HG02970 (cell line): Measurements from ENCODE around the gene DQX1.
A peak's percentile ranks its signal among the peaks of the same experiment; 100 is the strongest.

Experiments used
- ATAC-seq: cut with Tn5 transposase; IDR thresholded peaks from one replicate; pipeline ENCODE4 v1.9.1; 2021; ENCODE audit warnings: mild to moderate bottlenecking, moderate library complexity, moderate number of reproducible peaks; ENCODE audit not compliant: unreplicated experiment, low FRiP score

The DQX1 gene

DNA sequence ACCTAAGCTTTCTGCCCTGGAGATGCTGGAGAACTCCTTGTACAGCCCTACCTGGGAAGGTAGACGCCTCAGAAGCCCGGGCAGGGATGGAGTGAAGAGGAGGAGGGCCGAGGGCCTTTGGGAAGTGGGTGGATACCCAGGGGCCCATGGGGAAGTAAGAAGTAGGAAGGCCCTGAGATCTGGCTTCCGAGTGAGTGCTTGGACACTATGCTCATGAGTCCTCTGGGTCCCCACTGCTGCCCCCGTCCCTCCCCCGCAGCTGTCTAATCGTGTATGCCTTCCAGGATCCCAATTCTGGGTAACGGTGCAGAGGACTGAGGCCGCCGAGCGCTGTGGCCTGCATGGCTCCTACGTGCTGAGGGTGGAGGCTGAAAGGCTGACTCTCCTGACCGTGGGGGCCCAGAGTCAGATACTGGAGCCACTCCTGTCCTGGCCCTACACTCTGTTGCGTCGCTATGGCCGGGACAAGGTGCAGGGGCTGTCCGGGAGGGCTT, 29.6 kb upstream of the DQX1 start:
- ATAC-seq, result no peak

DNA sequence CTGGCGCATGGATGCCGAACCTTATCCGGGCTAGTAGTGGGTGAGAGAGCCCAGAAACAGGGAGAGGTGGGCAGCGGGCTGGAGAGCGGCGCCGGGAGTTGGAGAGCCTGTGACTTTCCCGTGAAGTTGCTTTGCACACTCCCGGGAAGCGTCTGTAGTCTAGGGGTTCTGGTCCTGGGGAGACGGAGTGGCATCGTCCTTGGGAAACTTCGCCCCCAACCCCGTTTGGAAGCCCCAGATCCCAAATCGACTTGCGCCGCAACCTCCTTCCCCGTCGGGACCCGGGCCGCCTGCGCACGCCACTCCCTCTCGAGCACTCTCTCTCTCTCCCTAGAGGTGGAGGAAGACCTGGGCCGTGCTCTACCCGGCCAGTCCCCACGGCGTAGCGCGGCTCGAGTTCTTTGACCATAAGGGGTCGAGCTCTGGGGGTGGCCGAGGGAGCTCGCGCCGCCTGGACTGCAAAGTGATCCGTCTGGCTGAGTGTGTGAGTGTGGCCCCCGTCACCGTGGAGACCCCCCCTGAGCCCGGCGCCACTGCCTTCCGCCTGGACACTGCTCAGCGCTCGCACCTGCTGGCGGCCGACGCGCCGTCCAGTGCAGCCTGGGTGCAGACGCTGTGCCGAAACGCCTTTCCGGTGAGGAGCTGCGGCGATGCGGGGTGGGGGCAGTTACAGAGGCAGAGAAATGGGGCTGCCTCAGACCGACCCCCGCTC, 28.9 kb upstream of the DQX1 start:
- ATAC-seq, result peak; percentile 17

DNA sequence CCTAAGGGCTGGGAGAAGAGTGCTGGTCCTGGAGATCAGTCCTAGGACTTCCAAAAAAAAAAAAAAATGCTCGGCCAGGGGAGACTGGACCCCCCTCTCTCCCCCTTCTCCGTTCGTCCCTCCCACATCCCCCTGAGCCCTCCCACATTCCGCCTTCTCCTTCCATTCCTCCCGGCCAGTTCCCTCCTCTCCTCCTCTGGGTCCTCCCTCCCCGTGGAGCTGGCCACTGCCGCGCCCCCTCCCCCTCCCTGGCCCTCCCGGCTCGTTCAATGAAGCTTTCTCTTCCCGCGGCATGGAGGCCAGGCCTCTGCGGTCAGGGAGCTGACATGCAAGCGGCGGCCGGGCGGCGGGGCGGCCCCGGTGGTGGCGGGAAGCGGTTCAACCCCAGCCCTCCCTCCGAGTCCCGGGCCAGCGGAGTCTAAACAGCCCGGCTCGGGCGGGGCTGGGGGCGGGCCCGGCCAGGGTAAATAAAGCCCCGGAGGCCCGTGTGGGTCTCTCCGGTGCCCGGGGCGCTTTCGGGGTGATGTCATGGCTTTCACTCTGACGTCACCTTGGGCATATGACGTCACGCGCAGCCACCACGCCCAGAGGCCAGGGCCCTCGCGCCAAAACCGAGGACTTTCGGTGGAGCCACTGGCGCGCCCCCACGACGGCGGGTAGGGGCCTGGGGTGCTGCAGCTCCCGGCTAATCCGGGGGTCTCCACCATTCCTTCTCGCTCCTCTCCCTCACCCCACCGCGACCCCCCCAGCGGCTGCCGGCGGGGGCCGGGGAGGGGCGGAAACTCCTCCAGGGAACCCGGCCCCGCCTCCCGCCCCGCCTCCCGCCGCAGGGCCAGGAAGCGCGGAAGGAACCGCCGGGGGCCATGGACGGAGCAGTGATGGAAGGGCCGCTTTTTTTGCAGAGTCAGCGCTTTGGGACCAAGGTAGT, 28.1 kb upstream of the DQX1 start, which contains the start of the genes DOK1 and LOXL3:
Gene DOK1 (plus strand): TSS at position 829 of the 928 bp plus-strand sequence. CDS start 35 bp downstream, at position 864.
Gene LOXL3 (minus strand): TSS at position 51 of the 928 bp plus-strand sequence. CDS start 1,308 bp downstream, outside the sequence.
- ATAC-seq, result peak; percentile 64

DNA sequence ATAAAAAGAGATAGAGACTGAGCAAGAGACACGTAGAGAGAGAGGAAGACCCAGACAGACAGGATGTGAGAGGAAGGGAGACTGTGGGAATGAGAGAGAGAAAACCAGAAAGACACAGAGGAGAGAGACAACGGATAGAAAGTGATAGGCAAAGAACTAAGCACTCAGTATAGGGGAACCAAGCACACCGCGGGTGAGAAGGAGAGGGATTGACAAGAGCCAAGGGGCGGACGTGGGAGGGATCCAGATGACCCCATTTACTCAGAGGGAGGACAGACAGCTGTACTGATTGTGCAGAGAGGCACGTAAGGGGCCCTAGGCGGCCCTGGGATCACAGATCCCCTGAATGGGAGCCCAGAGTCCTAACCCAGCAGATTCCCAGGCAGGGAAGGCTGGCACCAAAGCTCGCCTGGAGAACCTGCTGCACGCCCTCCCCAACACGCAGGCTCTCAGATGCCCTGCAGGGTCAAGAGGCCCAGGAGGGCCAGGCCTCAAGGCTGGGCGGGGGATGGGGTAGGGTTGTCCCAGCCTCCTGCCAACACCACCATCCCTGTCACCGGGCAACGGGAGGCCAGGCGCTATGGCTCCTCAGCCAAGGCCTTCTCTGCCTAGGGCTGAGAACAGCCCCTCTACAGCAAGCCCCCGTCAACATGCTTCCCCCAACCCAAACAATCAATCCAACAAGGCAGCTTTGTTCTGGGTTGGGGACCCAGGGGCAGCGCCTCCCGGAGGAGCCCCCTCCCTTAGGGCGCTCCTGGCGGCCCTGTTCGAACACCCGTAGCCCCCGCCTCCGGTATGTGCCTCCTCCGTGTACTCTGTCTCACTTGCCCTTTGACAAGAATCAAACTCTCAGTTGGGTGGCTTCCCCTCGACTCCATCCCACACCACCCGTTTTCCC, 27.1 kb upstream of the DQX1 start:
- ATAC-seq, result no peak

DNA sequence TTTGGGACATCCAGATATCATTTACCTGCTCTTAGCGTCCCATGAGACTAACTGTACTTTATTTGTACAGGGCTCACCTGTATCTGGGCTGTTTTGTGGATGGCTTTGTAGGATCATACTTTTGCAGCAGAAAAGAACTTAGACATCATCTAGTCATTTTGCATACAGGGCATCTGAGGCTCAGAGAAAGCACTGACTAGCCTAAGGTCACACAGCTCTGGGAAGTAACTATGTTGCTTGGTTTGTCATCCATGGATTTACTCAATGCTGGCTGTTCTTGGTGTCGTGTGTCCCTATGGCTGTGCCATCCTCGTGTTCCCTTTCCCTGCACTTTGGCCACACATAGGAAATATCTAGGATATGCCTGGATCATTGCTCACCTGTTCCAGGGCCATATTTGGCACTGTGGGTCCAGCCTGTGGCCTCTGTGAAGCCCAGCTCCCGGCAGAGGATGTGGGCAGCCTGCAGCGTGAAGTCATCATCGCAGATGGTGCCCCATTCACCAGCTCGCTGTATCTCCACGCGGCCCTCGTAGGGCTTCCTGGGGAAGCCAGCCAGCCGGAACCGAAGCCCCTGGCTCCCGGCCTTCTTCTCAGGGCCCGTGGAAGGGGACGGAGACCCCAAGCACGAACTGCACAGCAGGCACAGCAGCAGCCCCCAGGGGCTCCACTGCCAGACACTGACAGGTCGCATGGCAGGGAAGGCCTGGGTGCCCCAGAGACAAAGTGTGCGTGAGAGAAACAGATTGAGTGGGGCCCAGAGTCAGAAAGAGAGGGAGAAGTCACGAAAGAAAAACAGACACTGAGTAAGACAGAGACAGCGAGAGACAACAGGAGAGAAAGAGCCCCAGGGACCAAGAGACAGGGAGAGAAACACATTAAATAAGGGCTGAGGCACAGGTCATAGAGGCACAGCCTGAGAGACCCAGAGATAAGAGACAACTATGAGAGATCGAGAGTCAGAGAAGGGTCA, 26.2 kb upstream of the DQX1 start:
- ATAC-seq, result no peak

DNA sequence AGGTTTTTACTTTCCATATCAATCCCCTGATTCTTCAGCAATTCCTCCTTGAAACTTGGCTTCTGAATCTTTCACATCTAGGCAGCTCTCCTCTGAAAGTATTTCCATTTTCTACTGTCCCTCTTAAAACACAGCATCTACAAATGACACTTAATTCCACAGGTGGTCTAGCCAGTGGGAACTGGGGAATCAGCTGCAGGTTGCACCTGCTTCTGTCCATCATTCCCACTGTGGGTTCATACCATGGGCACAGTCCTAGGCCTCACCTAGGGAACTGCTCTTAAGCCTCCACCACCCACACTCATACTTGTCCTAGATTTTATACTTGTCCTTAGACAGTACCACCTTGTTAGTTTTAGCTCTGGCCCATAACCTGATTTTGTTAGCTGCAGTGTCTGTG, 25.5 kb upstream of the DQX1 start:
- no peak for ATAC-seq

DNA sequence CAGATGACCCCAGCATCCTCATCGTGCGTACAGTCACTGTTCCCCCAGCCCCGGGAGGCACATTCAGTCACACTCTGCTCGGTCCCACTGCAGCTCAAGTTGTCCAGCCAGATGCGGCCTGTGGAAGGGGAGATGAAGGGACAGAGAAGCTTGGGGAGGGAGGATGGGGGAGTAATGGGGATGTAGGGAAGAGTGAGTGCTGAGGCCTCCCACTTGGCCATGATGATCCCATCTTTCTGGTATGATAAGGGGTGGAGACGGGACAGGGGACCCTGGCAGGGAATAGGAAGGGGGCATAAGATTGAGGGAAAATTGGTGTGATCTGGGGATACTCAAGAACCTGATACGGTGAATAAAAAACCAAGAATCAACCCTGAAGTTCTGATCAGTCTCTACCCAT, 24.2 kb upstream of the DQX1 start:
- no peak for ATAC-seq

DNA sequence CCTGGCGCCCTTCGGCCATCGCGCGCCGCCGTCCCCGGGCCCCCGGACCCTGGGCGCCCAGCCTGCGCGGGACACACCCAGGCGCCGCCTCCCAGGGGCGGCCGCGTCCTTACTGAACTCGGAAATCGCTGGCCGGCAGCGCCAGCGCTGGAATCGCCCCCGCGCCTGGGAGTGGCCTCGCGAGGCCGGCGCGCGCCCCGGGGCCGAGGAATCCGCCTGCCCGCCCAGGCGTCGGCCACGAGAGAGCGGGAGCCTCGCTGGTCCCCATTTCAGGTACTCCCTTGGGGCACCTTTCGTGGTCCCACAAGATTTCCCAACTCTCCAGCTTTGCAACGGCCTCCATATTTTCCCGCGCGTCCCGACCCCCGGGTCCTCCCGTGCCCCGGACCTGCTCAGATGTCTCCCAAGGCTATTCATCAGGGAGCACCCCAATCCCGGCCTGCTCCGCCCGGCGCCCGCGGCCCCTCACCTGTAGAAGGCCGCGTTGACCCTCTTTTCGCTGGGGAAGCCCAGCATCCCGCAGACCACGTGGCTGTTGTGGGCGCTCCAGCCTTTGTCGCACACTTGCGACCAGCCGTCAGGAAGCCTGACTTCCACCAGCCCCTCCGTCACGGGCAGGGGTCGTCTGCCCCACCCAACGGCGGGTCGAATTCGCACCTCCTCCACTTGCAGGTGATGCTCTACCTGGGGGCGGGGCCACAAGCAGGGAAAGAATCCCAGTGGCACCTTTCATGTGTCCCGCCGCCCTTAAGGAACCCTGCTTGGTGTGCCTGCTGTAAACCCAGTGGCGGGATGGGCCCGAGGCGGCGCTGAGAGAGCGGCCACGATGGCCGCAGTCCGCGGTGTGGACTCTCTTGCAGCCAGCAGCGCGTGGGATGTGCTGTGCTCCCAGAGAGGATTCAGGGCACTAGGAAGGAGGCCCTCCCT, 23.1 kb upstream of the DQX1 start:
- ATAC-seq, result no peak

DNA sequence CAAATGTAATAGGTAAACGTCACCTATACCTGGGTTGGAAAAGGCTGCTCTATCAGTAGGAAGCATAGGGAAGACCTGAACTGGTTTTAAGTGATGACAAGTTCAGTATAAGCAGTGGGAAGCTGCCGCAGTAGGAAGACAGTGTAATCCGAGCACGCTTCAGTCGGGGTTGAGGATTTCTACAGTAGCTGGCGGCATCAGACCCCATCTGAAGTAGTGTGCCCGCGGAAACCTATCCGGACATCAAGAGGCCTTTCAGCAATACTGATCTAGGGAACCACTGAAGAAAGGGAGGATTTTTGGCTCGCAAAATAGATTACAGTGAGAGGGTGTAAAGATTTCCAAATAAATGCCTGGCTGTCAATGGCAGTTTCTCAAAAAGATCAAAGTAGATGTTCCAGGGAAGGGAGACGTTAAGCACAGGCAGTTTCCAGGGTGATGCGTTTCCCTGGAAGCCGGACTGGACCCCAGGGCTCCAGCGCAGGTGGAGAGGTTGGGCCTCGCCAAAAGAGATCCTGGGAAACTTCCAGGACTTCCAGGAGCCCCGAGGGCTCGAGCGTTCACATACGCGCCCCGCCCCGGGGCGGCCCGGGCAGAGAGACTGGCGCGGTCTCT, 22.4 kb upstream of the DQX1 start:
- ATAC-seq, result no peak

DNA sequence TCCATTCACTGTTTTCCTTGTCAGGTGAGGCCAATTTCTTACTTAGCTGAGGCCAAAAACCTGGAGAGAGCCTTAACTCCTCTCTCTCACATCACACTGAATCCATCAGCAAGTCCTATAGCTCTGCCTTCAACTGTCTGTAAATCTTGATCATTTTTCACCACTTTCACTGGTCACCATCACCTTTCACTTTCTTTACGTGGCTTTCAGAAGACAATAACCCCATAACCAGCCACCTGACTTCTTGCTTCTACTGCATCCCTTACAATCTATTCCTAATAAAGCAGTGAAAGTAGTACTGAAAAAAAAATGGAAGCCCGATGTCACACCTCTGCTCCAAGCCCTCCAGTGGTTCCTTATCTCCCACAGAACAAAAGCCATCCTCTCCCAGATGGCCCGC, 20.0 kb upstream of the DQX1 start:
- ATAC-seq, result no peak

DNA sequence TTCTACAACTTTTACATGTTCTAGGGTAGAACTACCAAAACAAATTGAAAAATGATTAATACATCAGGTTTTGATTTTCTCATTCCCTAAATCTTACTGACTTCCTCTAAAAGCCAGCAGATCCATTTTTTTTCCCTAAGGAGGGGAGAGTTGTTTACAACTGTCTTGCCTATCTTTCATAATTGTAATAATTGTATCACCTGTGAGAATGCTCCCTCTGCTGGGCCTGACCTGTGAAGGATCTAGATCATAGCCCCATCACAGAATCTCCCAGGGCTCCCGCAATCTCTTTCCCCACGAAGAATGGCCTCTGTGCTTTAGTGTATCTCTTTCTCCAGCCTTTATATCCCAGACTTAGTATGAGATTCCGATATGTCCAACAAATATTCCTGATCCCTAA, 18.6 kb upstream of the DQX1 start:
- no peak for ATAC-seq

DNA sequence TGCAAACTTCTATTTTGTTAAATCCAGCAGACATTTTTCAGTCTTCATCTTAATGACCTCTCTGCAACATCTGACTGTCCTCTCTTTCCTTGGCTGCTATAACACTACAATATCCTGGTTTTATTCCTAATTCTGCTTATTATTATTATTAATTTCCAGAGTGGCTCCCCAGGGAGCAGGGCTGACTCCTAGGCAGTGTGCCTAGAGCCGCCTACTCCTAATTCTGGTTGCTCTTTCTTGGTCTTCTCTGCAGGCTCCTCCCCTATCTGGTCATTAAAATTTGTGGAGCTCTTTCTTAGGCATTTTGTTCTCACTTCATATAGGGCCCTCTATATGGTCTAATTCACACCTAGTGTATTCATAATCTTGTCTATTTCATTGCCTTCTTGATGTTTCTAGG, 16.9 kb upstream of the DQX1 start:
- no peak for ATAC-seq

DNA sequence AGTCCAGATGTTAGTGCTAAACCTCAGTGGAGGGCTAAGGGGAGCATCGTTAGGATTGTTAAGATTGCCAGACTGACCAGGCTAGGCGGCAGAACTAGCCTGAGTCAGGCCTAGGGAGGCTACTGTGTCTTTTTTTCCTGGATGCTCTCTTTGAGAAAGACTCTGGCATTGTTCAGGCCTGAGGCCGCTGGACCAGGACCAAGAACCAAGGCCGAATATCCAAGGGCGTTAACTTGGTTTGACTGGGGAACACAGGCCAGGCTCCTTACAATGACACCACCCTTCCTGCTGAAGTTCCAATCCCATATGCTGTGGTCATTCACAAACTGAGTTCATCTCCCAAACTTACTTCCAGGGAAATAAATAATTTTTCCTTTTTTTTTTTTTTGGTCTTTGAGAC, 14.3 kb upstream of the DQX1 start:
- no peak for ATAC-seq

DNA sequence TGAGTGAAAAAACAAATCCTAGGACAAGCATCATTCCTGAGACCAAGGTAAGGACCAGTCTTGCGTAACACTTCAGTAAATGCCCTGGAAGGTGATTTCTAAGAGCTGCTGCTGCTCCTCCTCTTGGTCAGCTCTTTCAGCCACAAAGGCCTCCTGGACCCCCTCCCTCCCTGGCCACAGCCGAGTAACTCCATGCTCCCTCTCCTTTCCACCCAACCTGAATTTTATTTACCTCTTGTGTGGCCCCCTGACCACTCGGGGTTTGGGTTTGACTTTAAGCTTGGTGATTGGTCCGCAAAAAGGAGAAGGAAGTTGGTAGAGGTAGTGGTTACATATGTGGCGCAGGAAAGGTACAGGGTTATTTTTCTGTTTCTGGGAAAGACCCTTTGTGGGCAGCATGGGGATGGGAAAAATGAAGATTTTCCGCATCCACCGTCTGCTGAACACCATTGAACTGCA, 12.9 kb upstream of the DQX1 start:
- no peak for ATAC-seq

DNA sequence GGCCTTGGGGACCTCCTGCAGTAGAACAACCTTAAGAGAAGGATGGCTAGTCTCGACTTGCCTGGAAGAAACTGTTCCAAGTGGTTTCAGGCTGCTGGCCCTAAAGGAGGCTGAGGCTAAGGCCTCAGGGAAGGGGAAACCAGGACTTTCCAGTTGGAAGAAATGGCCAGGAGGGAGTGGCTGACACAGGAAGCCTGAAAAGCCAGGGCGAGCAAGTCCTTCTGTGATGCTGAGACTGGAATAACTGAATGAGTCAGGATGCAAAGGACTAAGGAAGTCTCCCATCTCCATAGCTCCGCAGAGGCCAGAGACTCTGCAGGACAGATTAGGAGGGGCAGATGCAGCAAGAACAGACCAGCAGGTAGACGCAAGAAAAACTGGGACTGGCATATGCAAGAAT, 11.1 kb upstream of the DQX1 start:
- no peak for ATAC-seq

DNA sequence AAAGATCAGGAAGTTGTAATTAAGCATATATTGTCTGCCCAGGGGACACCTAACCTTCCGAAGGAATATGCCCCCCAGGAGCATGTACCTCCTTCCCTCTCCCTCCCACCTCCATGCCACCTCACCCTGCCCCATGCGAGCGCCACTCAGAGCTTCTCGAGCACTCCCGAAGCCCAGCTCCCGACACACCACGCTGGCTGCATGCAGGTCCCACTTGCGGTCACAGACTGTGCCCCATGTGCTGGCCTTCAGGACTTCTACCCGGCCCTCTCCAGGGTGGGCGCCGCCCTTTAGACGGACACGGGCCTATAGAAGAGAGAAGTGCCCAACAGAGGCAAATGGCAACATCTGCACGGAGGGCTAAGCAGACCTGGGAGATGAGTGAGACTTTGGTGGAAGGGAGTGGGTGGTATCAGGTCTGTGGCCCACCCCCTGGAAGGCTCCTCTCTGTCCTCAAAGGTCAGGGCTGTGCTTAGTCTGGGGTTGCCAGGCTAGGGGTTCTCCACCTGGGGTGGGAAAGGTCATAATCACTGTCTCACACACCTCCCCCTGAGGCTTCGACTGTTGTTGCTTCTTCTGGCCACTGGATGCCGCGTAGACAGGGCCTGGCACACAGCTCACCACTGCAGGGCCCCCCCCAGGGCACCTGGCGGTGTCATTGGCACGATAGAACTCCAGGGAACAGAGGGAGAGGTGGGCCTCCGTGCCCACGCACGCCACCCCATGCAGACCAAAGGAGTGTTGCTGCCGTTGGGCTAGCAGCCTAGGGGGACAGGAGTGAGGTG, 10.3 kb upstream of the DQX1 start:
- no peak for ATAC-seq

DNA sequence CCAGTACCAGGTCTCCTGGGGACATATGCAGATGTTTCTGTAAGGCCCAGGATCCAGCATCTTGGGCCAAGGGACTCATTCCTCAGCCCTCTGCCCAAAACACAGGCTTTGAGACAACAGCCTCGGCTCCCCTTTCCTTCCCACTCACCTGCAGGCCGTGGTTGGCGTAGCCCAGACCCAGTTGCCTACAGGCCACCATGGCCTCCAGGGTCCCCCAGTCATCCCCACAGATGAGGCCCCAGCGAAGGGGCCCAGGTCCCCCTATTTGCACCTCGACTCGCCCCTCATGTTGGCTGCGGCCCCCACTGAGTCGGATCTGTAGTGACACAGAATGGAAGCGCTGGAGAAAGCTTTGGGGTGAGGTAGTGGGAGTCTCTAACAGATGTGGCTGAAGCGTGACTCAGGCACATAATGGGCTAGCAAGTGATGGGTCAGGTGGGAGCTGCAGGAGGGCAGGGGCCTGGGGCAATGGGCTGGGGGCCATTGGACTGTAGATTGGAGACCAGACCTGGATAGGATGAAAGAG, 9.5 kb upstream of the DQX1 start:
- ATAC-seq, result no peak
